MM.1S (cell line): ENCODE results near the gene SEC24B.

Source experiments
- CTCF ChIP-seq: fragments of 300-600 bp; sonication (generic); IDR thresholded peaks from 2 replicates; pipeline ENCODE4 v1.5.1; 2016; ENCODE audit warnings: antibody characterized with exemption, low read length, mixed read lengths
- EZH2 ChIP-seq: fragments of 300-600 bp; sonication (generic); optimal IDR thresholded peaks from 2 replicates; pipeline ENCODE3; 2017; ENCODE audit warnings: low read depth, mild to moderate bottlenecking, antibody characterized with exemption, low read length, mixed read lengths
- EZH2phosphoT487 ChIP-seq: fragments of 300-600 bp; sonication (generic); IDR thresholded peaks from 2 replicates; pipeline ENCODE4 v1.6.1; 2018; ENCODE audit warnings: antibody characterized with exemption, low read length

- TF ChIP-seq CTCF (no peak), EZH2 (no peak), EZH2phosphoT487 (no peak)
Observed at GRCh38 chr4:109545401-109545800, 111.8 kb downstream of the SEC24B start.
